ENCODE data around the gene KIF26B. TPM values are rescaled to one million over a fixed set of nuclear protein-coding genes. Genes with fewer than 3 reads are reported as not detected.
"Not testable (repeated sequence)": the region's sequence is repeated elsewhere in the genome, so short reads cannot be mapped to it uniquely, and the experiment has no call there.

The KIF26B gene
- total and polyA plus RNA-seq, 2 experiments from 2014 or later: 0.03 to 0.76 TPM

GRCh38 chr1:245356891-245357585 is 202.3 kb downstream of the KIF26B start (continued):
- no peak for TF ChIP-seq CTCF (conservative IDR thresholded peaks at IDR 0.05; ENCODE audit: low read depth in 2 of 2)
- no peak for TF ChIP-seq EZH2 (IDR thresholded peaks at IDR 0.05; ENCODE audit: low read depth, unreplicated experiment)
- no peak for TF ChIP-seq STAT1 (IDR thresholded peaks at IDR 0.05; ENCODE audit: unreplicated experiment)
- TF ChIP-seq REST (IDR thresholded peaks at IDR 0.05; ENCODE audit: unreplicated experiment): no peak
- no peak for TF ChIP-seq EZH2phosphoT487 (IDR thresholded peaks at IDR 0.05; ENCODE audit: unreplicated experiment)
- TF ChIP-seq ZNF114 (CRISPR knock-in tag; IDR thresholded peaks at IDR 0.05): no peak

DNA sequence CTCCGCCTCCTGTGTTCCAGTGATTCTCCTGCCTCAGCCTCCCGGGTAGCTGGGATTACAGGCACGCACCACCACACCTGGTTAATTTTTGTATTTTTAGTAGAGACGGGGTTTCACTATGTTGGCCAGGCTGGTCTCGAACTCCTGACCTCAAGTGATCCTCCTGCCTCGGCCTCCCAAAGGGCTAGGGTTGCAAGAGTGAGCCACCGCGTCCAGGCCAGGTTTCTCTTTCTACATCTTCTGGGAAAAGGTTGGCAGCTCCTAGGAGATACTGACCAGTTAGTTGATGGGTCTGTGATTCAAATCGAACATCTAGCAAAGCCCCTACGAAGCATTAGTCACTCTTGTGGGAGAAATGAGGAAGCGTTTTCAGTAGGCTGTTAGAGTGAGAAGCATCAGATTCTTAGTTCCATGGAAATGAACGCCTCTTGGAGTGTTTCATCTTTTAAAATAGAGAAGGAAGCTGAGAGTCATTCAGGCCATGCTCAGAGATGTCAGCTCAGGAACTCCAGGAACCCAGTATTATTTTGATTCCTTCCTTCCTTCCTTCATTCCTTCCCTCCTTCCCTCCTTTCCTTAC is 204.4 kb downstream of the KIF26B start:
- DNase-seq (ENCODE audit: low spot score); H3K9me3 Mint-ChIP-seq; H2AFZ ChIP-seq; H3K27ac ChIP-seq (ENCODE audit: low read depth); H3K79me2 ChIP-seq (replicated peaks; ENCODE audit: insufficient read depth); H4K20me1 ChIP-seq (replicated peaks; ENCODE audit: insufficient read depth); H3K9me2 ChIP-seq (ENCODE audit: insufficient read depth); H3K4me3 Mint-ChIP-seq; H3K27me3 Mint-ChIP-seq (ENCODE audit: insufficient read depth, low read depth, poor library complexity); ATAC-seq; H3K4me3 ChIP-seq; H3K36me3 ChIP-seq (ENCODE audit: insufficient read depth); H3K36me3 Mint-ChIP-seq (ENCODE audit: low read depth); H3K4me1 Mint-ChIP-seq; H3K4me2 ChIP-seq; H3K27ac Mint-ChIP-seq; H3F3A ChIP-seq (replicated peaks; ENCODE audit: low read depth); H3K27me3 ChIP-seq (ENCODE audit: insufficient read depth); H3K4me1 ChIP-seq (ENCODE audit: insufficient read depth): not testable (repeated sequence)

DNA sequence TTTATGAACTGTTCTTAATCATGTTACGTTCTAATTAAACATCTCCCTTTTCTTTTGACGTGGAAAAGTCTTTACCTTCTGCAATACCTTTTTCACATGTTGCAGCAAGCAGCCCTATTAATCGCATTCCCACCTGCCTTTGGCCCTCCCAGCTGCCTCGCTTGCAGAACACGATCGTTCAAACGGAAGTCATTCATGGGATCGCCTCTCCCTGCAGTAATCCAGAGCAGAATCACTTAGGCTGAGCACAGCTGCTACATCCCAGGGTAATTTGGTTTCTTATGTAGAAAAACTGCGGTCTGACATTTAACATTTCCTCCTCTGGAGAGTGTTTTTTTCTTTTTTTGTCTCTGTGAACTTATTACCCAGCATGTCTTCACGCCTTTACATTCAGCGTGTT is 206.3 kb downstream of the KIF26B start:
- no peaks in the 10 kb centered on the region for H3K4me1 ChIP-seq (ENCODE audit: insufficient read depth)
- H3K9me2 ChIP-seq (ENCODE audit: insufficient read depth): no peaks in the 10 kb centered on the region
- no peak for TF ChIP-seq ETS1 (IDR thresholded peaks at IDR 0.05)
- DNase-seq (ENCODE audit: low spot score) (no peak), ATAC-seq (no peak)
- H3K27me3 Mint-ChIP-seq (ENCODE audit: insufficient read depth, low read depth, poor library complexity): peaks cover 3% of the 10 kb centered on the region
- no peaks in the 10 kb centered on the region for H4K20me1 ChIP-seq (replicated peaks; ENCODE audit: insufficient read depth)
- H3K27ac ChIP-seq (ENCODE audit: low read depth): no peak overlapping the region
- H3K9me3 Mint-ChIP-seq: peaks cover 3% of the 10 kb centered on the region; the same call in 1 of the 3 replicates
- no peaks in the 10 kb centered on the region for H3K36me3 Mint-ChIP-seq (ENCODE audit: low read depth)
- no peaks in the 10 kb centered on the region for H3K27me3 ChIP-seq (ENCODE audit: insufficient read depth)
- H3K36me3 ChIP-seq (ENCODE audit: insufficient read depth): no peaks in the 10 kb centered on the region
- H2AFZ ChIP-seq: no peak overlapping the region
- no peaks in the 10 kb centered on the region for H3F3A ChIP-seq (replicated peaks; ENCODE audit: low read depth)
- H3K27ac Mint-ChIP-seq: no peak overlapping the region
- H3K79me2 ChIP-seq (replicated peaks; ENCODE audit: insufficient read depth): no peaks in the 10 kb centered on the region
- H3K4me1 Mint-ChIP-seq: no peaks in the 10 kb centered on the region
- H3K4me3 Mint-ChIP-seq: no peak overlapping the region
- H3K4me2 ChIP-seq: no peak overlapping the region
- no peak overlapping the region for H3K4me3 ChIP-seq
